Left ventricle myocardium superior (tissue), 1 donor: ENCODE data around the gene GJB3. TPM values are rescaled to one million over a fixed set of nuclear protein-coding genes. Genes with fewer than 3 reads are reported as not detected.
"Not testable (repeated sequence)": the region's sequence is repeated elsewhere in the genome, so short reads cannot be mapped to it uniquely, and the experiment has no call there.

Source experiments
- ATAC-seq: fragments of 200-7000 bp; cut with Tn5 transposase; one replicate; pipeline ENCODE4 v1.9.1; 2020; ENCODE audit warnings: mild to moderate bottlenecking, moderate library complexity
- DNase-seq: peaks from one replicate; pipeline ENCODE4 v3.0.0-alpha.2; 2020
- intact Hi-C: fragments of 100-400 bp; cut with micrococcal nuclease; formaldehyde crosslinking; loops from one replicate; pipeline ENCODE4 v1.11.0; 2022
- long read RNA-seq: library from polyadenylated mRNA; unstranded; transcript quantifications from one replicate; pipeline ENCODE4 v2.0.0, GENCODE V29; 2021
- total RNA-seq: library from RNA; stranded (reverse); fragmentation: NEBNext Ultra II Directional; extraction: Animal tissue kit (Norgen Biotek cat#: 25700); gene quantifications from one replicate; pipeline ENCODE4 v1.2.1, GENCODE V29; 2021
- donor health status: DM: no; HTN: yes; CAD: no; lungs with severe emphysema.

Gene GJB3
- total RNA-seq: not detected
- long read RNA-seq: 0 reads

GRCh38 chr1:34781071-34781843, at the start of gene GJB3:
TSS of gene GJB3 (plus strand) at chr1:34781214. CDS start at chr1:34784763, 3,549 bp downstream.
- intact Hi-C loops: no loop called here
- ATAC-seq (no peak), DNase-seq (no peak)

GRCh38 chr1:34732831-34733230, 48.2 kb upstream of the GJB3 start:
- DNase-seq, ATAC-seq, intact Hi-C loops: not testable (repeated sequence)

GRCh38 chr1:34736692-34737091, 44.3 kb upstream of the GJB3 start:
- intact Hi-C loops: no loop called here
- ATAC-seq: no peak
- no peak for DNase-seq

- ATAC-seq, intact Hi-C loops, DNase-seq: not testable (repeated sequence)
These were observed 43.8 kb upstream of the GJB3 start for GRCh38 chr1:34737236-34737635.

GRCh38 chr1:34739613-34740012, 41.4 kb upstream of the GJB3 start:
- intact Hi-C loops: no loop called here
- ATAC-seq: no peak

GRCh38 chr1:34740161-34740868, 40.7 kb upstream of the GJB3 start:
- intact Hi-C loops: no loop called here
- ATAC-seq (no peak), DNase-seq (no peak)

More at GRCh38 chr1:34739613-34740012, 41.4 kb upstream of the GJB3 start:
- no peak for DNase-seq

DNA sequence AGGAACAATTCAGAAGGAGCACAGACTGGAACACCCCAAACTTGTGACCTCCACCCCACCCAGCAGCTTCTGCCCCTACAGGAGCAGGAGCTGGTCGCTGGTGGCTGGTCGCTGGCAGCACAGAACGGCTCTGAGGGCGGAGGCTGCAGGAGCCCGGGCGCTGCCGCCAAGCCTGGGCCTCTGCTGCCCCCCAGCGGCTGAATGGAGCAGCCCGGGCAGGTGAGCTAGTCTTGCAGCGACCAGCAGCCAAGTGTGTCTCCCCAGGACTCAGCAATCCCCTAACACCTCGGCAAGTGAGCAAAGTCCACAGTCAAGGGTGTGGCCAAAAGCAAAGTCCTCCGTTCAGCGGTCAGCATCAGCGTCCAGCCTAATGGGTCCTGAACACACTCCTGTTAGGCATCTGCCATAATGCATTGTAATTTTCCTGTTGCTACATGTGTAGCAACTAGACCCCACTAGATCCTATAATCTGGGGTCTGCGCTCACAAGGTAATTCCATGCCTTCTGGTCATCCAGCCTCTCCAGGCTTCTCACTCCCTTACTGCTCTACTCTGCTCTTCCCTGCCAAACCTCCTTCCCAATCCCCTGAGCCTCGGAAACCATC, 38.2 kb upstream of the GJB3 start:
- ATAC-seq (peak; percentile 95), DNase-seq (peak; percentile 87)
- intact Hi-C loops: no loop called here

DNA sequence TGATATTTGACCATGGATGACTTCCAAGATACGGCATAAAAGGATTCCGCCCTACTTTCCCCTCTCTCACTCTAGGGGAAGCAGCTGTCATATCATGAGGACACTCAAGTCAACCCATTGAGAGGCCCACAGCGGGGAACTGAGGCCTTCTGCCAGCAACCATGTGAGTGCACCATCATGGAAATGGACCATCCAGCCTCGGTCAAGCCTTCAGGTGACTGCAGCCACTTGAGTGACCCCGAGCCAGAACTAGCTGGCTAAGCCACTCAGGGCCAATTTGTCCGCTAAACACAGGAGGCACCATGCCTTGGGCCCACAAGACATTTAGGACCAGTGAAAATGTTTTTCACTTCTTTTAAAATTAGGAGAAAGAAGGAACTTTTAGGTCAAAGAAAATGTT, 37.2 kb upstream of the GJB3 start:
- no peak for ATAC-seq
- intact Hi-C loops: no loop called here
- DNase-seq: no peak

GRCh38 chr1:34744851-34745250, 36.2 kb upstream of the GJB3 start:
- DNase-seq (no peak), ATAC-seq (no peak)
- intact Hi-C loops: loop anchor here (5.0 kb wide), 1 partner anchor 633 kb away; no protein-coding TSS in a partner anchor

DNA sequence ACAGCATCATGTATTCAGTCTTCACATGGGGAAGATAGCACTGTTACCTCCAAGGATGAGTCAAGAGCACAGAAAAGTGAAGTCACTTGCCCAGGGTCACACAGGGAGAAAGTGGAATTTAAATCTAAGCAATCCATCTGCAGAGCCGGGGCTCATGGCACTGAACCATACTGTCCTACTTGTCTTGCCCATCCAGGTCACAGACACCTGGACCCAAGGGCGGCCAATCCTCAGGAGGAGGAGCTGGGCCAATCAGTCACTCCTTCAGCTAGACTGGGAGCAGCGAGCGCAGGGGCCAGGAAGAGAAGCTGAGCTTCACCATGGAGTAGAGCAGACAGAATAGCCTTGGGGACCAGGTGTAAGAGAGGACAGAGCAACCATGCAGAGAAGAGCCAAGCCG, 35.3 kb upstream of the GJB3 start:
- intact Hi-C loops: loop anchor here (5.0 kb wide), 1 partner anchor 633 kb away; no protein-coding TSS in a partner anchor
- ATAC-seq: no peak
- no peak for DNase-seq

- intact Hi-C loops: loop anchor here (5.0 kb wide), 1 partner anchor 634 kb away; no protein-coding TSS in a partner anchor
- DNase-seq (no peak), ATAC-seq (no peak)
These were observed 34.9 kb upstream of the GJB3 start for GRCh38 chr1:34746101-34746500.

DNA sequence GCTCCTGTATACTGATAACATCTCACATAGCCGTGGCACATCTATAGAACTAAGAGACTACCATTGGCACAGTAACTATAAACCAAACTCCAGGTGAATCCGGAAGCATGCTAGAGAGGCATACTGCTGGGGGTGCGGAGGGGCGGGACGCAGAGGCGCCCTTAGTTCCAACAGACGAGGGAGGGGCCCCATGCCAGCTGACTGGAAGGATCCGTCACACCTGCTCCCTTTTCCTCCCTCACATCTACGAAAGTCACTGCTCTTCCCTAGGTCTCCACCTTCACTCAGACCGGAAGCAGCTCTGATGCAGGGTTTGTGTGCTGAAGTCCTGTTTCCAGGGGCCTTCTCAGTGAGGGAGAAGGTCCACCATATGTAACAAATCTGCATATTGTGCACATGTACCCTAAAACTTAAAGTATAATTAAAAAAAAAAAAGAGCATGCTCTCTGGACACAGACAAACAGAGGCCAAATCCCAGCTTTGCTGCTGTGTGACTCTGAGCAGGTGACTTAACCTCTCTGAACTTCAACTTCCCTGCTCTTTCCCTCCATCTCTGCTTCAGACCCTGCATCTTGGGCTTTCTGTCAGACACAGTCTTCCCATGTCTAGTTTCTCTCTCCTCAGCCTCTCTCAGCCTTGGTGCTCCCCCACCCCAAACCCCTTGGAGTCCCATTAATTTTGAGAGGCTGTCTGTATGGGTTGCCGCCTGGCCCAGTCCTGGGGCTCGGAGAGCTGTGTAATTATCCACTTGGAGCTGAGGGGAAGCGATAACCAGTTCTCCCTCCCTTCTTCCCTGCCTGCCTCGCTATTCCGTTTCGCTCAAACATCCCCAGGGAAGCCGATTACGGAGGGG, 34.0 kb upstream of the GJB3 start:
- ATAC-seq: no peak
- intact Hi-C loops: loop anchor here (5.0 kb wide), 1 partner anchor 635 kb away; no protein-coding TSS in a partner anchor
- DNase-seq: no peak

- intact Hi-C loops: loop anchor here (5.0 kb wide), 1 partner anchor 635 kb away; no protein-coding TSS in a partner anchor
- no peak for DNase-seq
- no peak for ATAC-seq
These were observed 33.4 kb upstream of the GJB3 start for GRCh38 chr1:34747638-34747941.

GRCh38 chr1:34749992-34750391, 31.0 kb upstream of the GJB3 start:
- DNase-seq: no peak
- intact Hi-C loops: loop anchor here (5.0 kb wide), 1 partner anchor 638 kb away; no protein-coding TSS in a partner anchor
- ATAC-seq: no peak

- intact Hi-C loops: no loop called here
- no peak for DNase-seq
- no peak for ATAC-seq
These were observed 30.4 kb upstream of the GJB3 start for GRCh38 chr1:34750610-34751009.

DNA sequence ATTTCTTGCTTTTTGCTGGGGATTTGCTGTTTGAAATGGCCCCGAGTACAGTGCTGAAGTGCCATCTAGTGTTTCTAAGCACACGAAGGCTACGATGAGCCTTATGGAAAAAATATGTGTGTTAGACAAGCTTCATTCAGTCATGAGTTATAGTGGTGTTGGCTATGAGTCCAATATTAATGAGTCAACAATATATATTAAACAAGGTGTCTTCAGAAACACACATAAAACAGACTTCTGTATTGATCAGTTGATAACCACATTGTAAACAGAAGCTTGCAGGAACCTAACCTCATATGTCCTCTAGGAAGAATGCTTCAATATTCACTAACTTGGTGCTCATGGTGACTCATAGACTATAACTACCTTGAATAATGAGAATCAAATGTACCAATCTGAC, 27.9 kb upstream of the GJB3 start:
- intact Hi-C loops: no loop called here
- ATAC-seq: no peak
- DNase-seq: no peak

DNA sequence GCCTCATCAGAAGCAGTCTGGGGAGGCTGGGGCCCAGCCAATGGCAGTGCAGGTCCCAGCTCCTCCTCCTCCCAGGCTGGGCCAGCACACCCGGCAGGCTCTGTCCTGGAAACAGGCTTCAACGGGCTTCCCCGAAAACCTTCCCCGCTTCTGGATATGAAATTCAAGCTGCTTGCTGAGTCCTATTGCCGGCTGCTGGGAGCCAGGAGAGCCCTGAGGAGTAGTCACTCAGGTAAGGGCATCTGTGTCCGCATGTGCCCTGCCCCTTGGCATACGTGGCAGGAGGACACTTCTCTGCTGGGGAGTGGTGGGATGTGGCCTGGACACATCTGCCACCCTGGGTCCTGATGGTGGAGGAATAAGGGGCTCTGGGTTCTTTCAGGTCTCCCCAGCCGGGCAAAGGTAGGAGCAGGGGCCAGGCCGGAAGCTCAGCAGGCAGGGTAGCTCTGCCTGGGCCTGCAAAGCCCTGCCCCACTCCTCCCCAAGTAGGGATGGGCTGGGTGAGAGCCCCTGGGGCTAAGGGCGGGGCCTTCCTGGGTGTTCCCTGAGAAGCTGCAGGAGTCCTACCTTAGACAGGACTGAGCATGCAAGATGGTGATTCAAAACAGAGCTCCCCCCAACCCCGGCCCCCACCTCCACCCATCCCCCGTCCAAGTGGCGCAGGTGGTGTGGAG, 25.9 kb upstream of the GJB3 start, which contains the start of gene GJB5:
Gene GJB5 (plus strand): TSS at position 84 of the 674 bp plus-strand sequence. CDS start 2,284 bp downstream, outside the sequence.
- no peak for ATAC-seq
- intact Hi-C loops: no loop called here
- DNase-seq: no peak

DNA sequence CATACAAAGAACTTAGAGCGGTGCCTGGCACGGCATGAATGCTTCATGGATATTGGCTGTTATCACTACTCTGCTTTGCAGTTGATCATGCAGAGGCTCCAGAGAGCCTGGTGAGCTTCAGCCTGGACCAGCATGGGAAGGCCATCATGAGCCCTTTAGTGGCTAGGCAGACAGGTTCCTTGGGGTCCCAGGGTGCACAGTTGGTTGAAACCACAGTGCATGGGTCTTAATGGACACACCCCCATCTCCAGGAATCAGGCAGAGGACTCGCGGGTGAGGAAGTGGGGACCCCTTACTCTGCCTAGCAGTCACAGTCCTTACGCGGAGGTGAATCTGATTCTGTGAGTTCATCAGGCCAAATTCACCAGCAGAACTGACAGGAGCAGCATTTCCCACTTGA, 25.1 kb upstream of the GJB3 start:
- intact Hi-C loops: no loop called here
- ATAC-seq (no peak), DNase-seq (no peak)
